Effector memory CD4-positive, alpha-beta T cell (primary cell): ENCODE measurements around the gene PRR20C.
"Not testable (repeated sequence)": the region's sequence is repeated elsewhere in the genome, so short reads cannot be mapped to it uniquely, and the experiment has no call there.

Experiments
- DNase-seq, 3 donors: peaks; one replicate each; pipeline ENCODE4 v3.0.0-alpha.2; 2020
- H3K27ac ChIP-seq: 2 replicates; pipeline ENCODE4 v1.7.0; 2013; ENCODE audit warnings: mild to moderate bottlenecking, low read length, moderate library complexity; ENCODE audit not compliant: insufficient read depth, poor library complexity, severe bottlenecking
- H3K27me3 ChIP-seq: replicated peaks from 2 replicates; pipeline ENCODE4 v1.7.0; 2013; ENCODE audit warnings: mild to moderate bottlenecking, low read length; ENCODE audit not compliant: insufficient read depth, control insufficient read depth, poor library complexity, severe bottlenecking
- H3K36me3 ChIP-seq: 2 replicates; pipeline ENCODE4 v1.7.0; 2013; ENCODE audit warnings: mild to moderate bottlenecking, low read length, moderate library complexity; ENCODE audit not compliant: control insufficient read depth, insufficient read depth
- H3K4me1 ChIP-seq: 2 replicates; pipeline ENCODE4 v1.7.0; 2013; ENCODE audit warnings: low read length, mild to moderate bottlenecking; ENCODE audit not compliant: control insufficient read depth, insufficient read depth, poor library complexity, severe bottlenecking
- H3K4me3 ChIP-seq: 2 replicates; pipeline ENCODE4 v1.7.0; 2013; ENCODE audit warnings: low read length, low read depth, mild to moderate bottlenecking; ENCODE audit not compliant: insufficient read depth, poor library complexity, severe bottlenecking
- H3K9me3 ChIP-seq: 2 replicates; pipeline ENCODE4 v1.7.0; 2013; ENCODE audit warnings: mild to moderate bottlenecking, low read length, moderate library complexity; ENCODE audit not compliant: control insufficient read depth

PRR20C gene

GRCh38 chr13:57148106-57148505 is 5.8 kb upstream of the PRR20C start:
- H3K27me3 ChIP-seq, result not testable (repeated sequence)

GRCh38 chr13:57160332-57160731 is 6.5 kb downstream of the PRR20C start, which contains the start of gene PRR20D:
Gene PRR20D (plus strand): TSS chr13:57160632. CDS start chr13:57161019, 387 bp downstream.
- not testable (repeated sequence) for H3K27ac ChIP-seq, H3K36me3 ChIP-seq

More at GRCh38 chr13:57148106-57148505, 5.8 kb upstream of the PRR20C start:
- H3K4me1 ChIP-seq, DNase-seq, H3K27ac ChIP-seq, H3K36me3 ChIP-seq, H3K4me3 ChIP-seq, H3K9me3 ChIP-seq: not testable (repeated sequence)

GRCh38 chr13:57166897-57167296 is 13.0 kb downstream of the PRR20C start, which contains the start of gene PRR20E:
Gene PRR20E (plus strand): TSS chr13:57167197. CDS start chr13:57167584, 387 bp downstream.
- DNase-seq, H3K27me3 ChIP-seq, H3K4me1 ChIP-seq, H3K9me3 ChIP-seq, H3K27ac ChIP-seq, H3K4me3 ChIP-seq, H3K36me3 ChIP-seq: not testable (repeated sequence)

More at GRCh38 chr13:57160332-57160731, 6.5 kb downstream of the PRR20C start, which contains the start of gene PRR20D:
- DNase-seq, H3K4me1 ChIP-seq, H3K27me3 ChIP-seq, H3K4me3 ChIP-seq, H3K9me3 ChIP-seq: not testable (repeated sequence)

- H3K27me3 ChIP-seq, result no peaks in the 10 kb centered on the region
- H3K36me3 ChIP-seq, result no peaks in the 10 kb centered on the region
- no peaks in the 10 kb centered on the region for H3K9me3 ChIP-seq
- H3K4me1 ChIP-seq, result no peaks in the 10 kb centered on the region
- no peak overlapping the region for H3K27ac ChIP-seq
- no peak overlapping the region for H3K4me3 ChIP-seq
- DNase-seq, result no peak
These were observed 37.8 kb downstream of the PRR20C start for GRCh38 chr13:57191667-57192066.
